ENCODE results near the gene GNG2. TPM values are rescaled to one million over a fixed set of nuclear protein-coding genes. Genes with fewer than 3 reads are reported as not detected.

GNG2 gene
- total and polyA plus RNA-seq, 2 of the 8 experiments (the other 6 are each of a cell fraction or from before 2014, with no cell fraction given) = 8.2 to 17.9 TPM

GRCh38 chr14:51846631-51847488 is 13.6 kb upstream of the GNG2 start (continued):
- TF ChIP-seq PHF8 (conservative IDR thresholded peaks at IDR 0.05; ENCODE audit: low read depth, low read length) = no peak
- TF ChIP-seq RAD21 (IDR thresholded peaks at IDR 0.05 in 1 of 2, conservative IDR thresholded peaks at IDR 0.05 in 1 of 2; ENCODE audit: low read depth in 2 of 2, low read length in 2 of 2) = no peak
- TF ChIP-seq GTF2F1 (IDR thresholded peaks at IDR 0.05; ENCODE audit: borderline replicate concordance, low read depth, low read length) = no peak
- TF ChIP-seq CEBPB (IDR thresholded peaks at IDR 0.05; ENCODE audit: low read depth, low read length) = no peak
- TF ChIP-seq SP2 (IDR thresholded peaks at IDR 0.05; ENCODE audit: low read length) = no peak
- TF ChIP-seq ATF2 (IDR thresholded peaks at IDR 0.05; ENCODE audit: low read length) = 0 out of 2 replicates have a peak, but pooled peaks have one; percentile 13
- TF ChIP-seq RFX5 (IDR thresholded peaks at IDR 0.05; ENCODE audit: borderline replicate concordance, low read depth, low read length) = no peak
- TF ChIP-seq RBBP5 (IDR thresholded peaks at IDR 0.05; ENCODE audit: borderline replicate concordance, low read depth, low read length) = peak; percentile 83; the same call in 1 of the 2 replicates
- peak; percentile 73; the same call in 1 of the 2 replicates for TF ChIP-seq MAX (IDR thresholded peaks at IDR 0.05)
- TF ChIP-seq SIRT6 (IDR thresholded peaks at IDR 0.05; ENCODE audit: low read length) = no peak
- TF ChIP-seq GABPA (IDR thresholded peaks at IDR 0.05; ENCODE audit: borderline replicate concordance, insufficient read depth, low read length) = no peak
- no peak for TF ChIP-seq KDM5A (IDR thresholded peaks at IDR 0.05; ENCODE audit: low read length)
- peak; percentile 53; the same call in 1 of the 2 replicates for TF ChIP-seq TEAD4 (IDR thresholded peaks at IDR 0.05; ENCODE audit: low read depth, low read length)
- no peak for TF ChIP-seq BACH1 (IDR thresholded peaks at IDR 0.05; ENCODE audit: low read length)
- TF ChIP-seq BCL11A (IDR thresholded peaks at IDR 0.05; ENCODE audit: low read depth in 2 of 2, low read length in 2 of 2) = no peak
- peak in 1 of 2 experiments; percentile 68; a peak in 1 of 4 replicates for TF ChIP-seq HDAC2 (IDR thresholded peaks at IDR 0.05; ENCODE audit: borderline replicate concordance in 1 of 2, low read depth in 2 of 2, low read length in 2 of 2)
- no peak for TF ChIP-seq ATF3 (IDR thresholded peaks at IDR 0.05; ENCODE audit: insufficient read depth, low read depth, low read length)
- TF ChIP-seq TAF1 (IDR thresholded peaks at IDR 0.05; ENCODE audit: low read depth, low read length) = peak; percentile 17; the same call in 1 of the 2 replicates
- peak; percentile 99 for TF ChIP-seq ASH2L (IDR thresholded peaks at IDR 0.05; ENCODE audit: low read length)
- no peak; the same call in 1 of the 2 replicates for TF ChIP-seq YY1 (IDR thresholded peaks at IDR 0.05; ENCODE audit: low read depth, low read length)
- TF ChIP-seq SIX5 (IDR thresholded peaks at IDR 0.05; ENCODE audit: low read depth, low read length) = no peak
